Smooth muscle cell (in vitro differentiated cells): ENCODE results near the gene SLC9A1. TPM values are rescaled to one million over a fixed set of nuclear protein-coding genes. Genes with fewer than 3 reads are reported as not detected.

Experiments
- DNase-seq: peaks from one replicate; lab custom pipeline; 2025; ENCODE audit not compliant: unreplicated experiment; lab: John Stamatoyannopoulos, UW
- H2AFZ ChIP-seq: fragments of 200-600 bp; sonication (generic); 2 replicates; pipeline ENCODE4 v1.6.0; 2016; ENCODE audit warnings: antibody characterized with exemption, low read depth, mild to moderate bottlenecking
- H3F3A ChIP-seq: fragments of 200-600 bp; sonication (generic); 2 replicates; pipeline ENCODE4 v1.6.0; 2017; ENCODE audit warnings: antibody characterized with exemption, low read depth
- H3K27ac ChIP-seq: fragments of 200-600 bp; sonication (generic); 2 replicates; pipeline ENCODE4 v1.5.1; 2016; ENCODE audit warnings: low read depth, mild to moderate bottlenecking
- H3K27me3 ChIP-seq: fragments of 200-600 bp; sonication (generic); 2 replicates; pipeline ENCODE4 v1.6.1; 2016; ENCODE audit warnings: low read depth, mild to moderate bottlenecking
- H3K36me3 ChIP-seq: fragments of 200-600 bp; sonication (generic); 2 replicates; pipeline ENCODE4 v1.5.1; 2016; ENCODE audit warnings: low read depth
- H3K4me1 ChIP-seq: fragments of 200-600 bp; sonication (generic); 2 replicates; pipeline ENCODE4 v1.5.1; 2016; ENCODE audit warnings: low read depth
- H3K4me2 ChIP-seq: fragments of 200-600 bp; sonication (generic); 2 replicates; pipeline ENCODE4 v1.6.0; 2016; ENCODE audit warnings: mild to moderate bottlenecking
- H3K4me3 ChIP-seq: fragments of 200-600 bp; sonication (generic); 2 replicates; pipeline ENCODE4 v1.5.1; 2016; ENCODE audit warnings: mild to moderate bottlenecking
- H3K79me2 ChIP-seq: fragments of 200-600 bp; sonication (generic); 2 replicates; pipeline ENCODE4 v1.6.0; 2016; ENCODE audit warnings: low read depth, mild to moderate bottlenecking
- H3K9ac ChIP-seq: fragments of 200-600 bp; sonication (generic); 2 replicates; pipeline ENCODE4 v1.6.0; 2016; ENCODE audit warnings: low read depth
- H3K9me3 ChIP-seq: fragments of 200-600 bp; sonication (generic); replicated peaks from 2 replicates; pipeline ENCODE4 v1.5.1; 2016; ENCODE audit warnings: low read depth
- H4K20me1 ChIP-seq: fragments of 200-600 bp; sonication (generic); 2 replicates; pipeline ENCODE4 v1.6.0; 2016; ENCODE audit warnings: low read depth
- CTCF ChIP-seq: fragments of 200-600 bp; sonication (generic); IDR thresholded peaks from 2 replicates; pipeline ENCODE4 v1.5.1; 2017; ENCODE audit warnings: borderline replicate concordance, mild to moderate bottlenecking, antibody characterized with exemption; ENCODE audit not compliant: insufficient read depth, poor library complexity, severe bottlenecking
- WGBS: methylation state at CpG from one replicate; pipeline ENCODE4 v1.1.7; 2016; ENCODE audit warnings: low lambda C conversion rate; 5-methylcytosine and 5-hydroxymethylcytosine counted together
- polyA plus RNA-seq: library from polyadenylated mRNA; unstranded; fragments of >200 nt; fragmentation: Nextera tagmentation; extraction: Ambion mirVana; gene quantifications from 2 replicates; pipeline ENCODE4 v1.2.1, GENCODE V29; 2016
- total RNA-seq: library from RNA; depleted of rRNA; stranded (reverse); fragments of >200 nt; gene quantifications from 2 replicates; pipeline ENCODE4 v1.2.3, GENCODE V29; 2014

Gene SLC9A1
- total and polyA plus RNA-seq, 2 experiments from 2014 or later, result 16.5 to 37.4 TPM

- peak; percentile 51 for DNase-seq
- Histone ChIP-seq H3K36me3 (no peaks in the 10 kb centered on the region), H3K27me3 (no peaks in the 10 kb centered on the region), H4K20me1 (no peaks in the 10 kb centered on the region), H3K79me2 (peaks cover 41% of the 10 kb centered on the region), H2AFZ (no peak overlapping the region), H3K9me3 (no peaks in the 10 kb centered on the region), H3K4me2 (peak overlapping the region; percentile 47), H3K27ac (peak overlapping the region; percentile 87), H3K9ac (peak overlapping the region; percentile 47), H3K4me3 (no peak overlapping the region), H3K4me1 (peaks cover 7% of the 10 kb centered on the region), H3F3A (peaks cover 15% of the 10 kb centered on the region)
- TF ChIP-seq CTCF, result no peak
- 25% methylated on average over 5 of the region's 5 CpGs for WGBS
Measured at GRCh38 chr1:27111626-27112573, 43.0 kb downstream of the SLC9A1 start.

- Histone ChIP-seq H3K4me2 (no peak overlapping the region), H3K4me1 (peaks cover 7% of the 10 kb centered on the region), H4K20me1 (no peaks in the 10 kb centered on the region), H2AFZ (no peak overlapping the region), H3F3A (peaks cover 16% of the 10 kb centered on the region), H3K27me3 (no peaks in the 10 kb centered on the region), H3K9me3 (no peaks in the 10 kb centered on the region), H3K36me3 (no peaks in the 10 kb centered on the region), H3K9ac (no peak overlapping the region), H3K79me2 (peaks cover 14% of the 10 kb centered on the region), H3K27ac (no peak overlapping the region), H3K4me3 (no peak overlapping the region)
- peak; percentile 31 for TF ChIP-seq CTCF
- 92% methylated on average over 23 of the region's 23 CpGs for WGBS
- no peak for DNase-seq
Measured at GRCh38 chr1:27109103-27109822, 45.7 kb downstream of the SLC9A1 start.

GRCh38 chr1:27108588-27108987, 46.3 kb downstream of the SLC9A1 start:
- H3K36me3 ChIP-seq, result no peaks in the 10 kb centered on the region
- peaks cover 7% of the 10 kb centered on the region for H3K4me1 ChIP-seq
- H3K9ac ChIP-seq, result no peak overlapping the region
- peaks cover 16% of the 10 kb centered on the region for H3F3A ChIP-seq
- H3K4me3 ChIP-seq, result no peak overlapping the region
- H4K20me1 ChIP-seq, result no peaks in the 10 kb centered on the region
- no peaks in the 10 kb centered on the region for H3K9me3 ChIP-seq
- no peak for TF ChIP-seq CTCF
- no peak overlapping the region for H3K4me2 ChIP-seq
- peaks cover 8% of the 10 kb centered on the region for H3K79me2 ChIP-seq
- no peaks in the 10 kb centered on the region for H3K27me3 ChIP-seq
- no peak overlapping the region for H2AFZ ChIP-seq
- WGBS, result 99% methylated on average over 6 of the region's 7 CpGs
- H3K27ac ChIP-seq, result no peak overlapping the region
- DNase-seq, result no peak
